Immature natural killer cell (primary cell): Measurements from ENCODE around the gene GPR158. TPM values are rescaled to one million over a fixed set of nuclear protein-coding genes. Genes with fewer than 3 reads are reported as not detected.

Experiments used
- DNase-seq, 3 donors: peaks; one replicate each; pipeline ENCODE4 v3.0.0; 2022; ENCODE audit warnings: mixed read lengths in 1 of 3
- H3K27ac Mint-ChIP-seq, 6 donors: one replicate each; pipeline ENCODE4 v1.8.0; 2020; ENCODE audit warnings: mixed read lengths in 6 of 6, mild to moderate bottlenecking in 5 of 6, inconsistent platforms in 4 of 6, moderate library complexity in 3 of 6
- H3K27me3 Mint-ChIP-seq, 3 donors: one replicate each; pipeline ENCODE4 v1.8.0; 2020 to 2021; ENCODE audit warnings: low read depth in 3 of 3, mild to moderate bottlenecking in 3 of 3, mixed read lengths in 3 of 3, moderate library complexity in 3 of 3, inconsistent platforms in 1 of 3
- H3K36me3 Mint-ChIP-seq, 3 donors: one replicate each; pipeline ENCODE4 v1.8.0; 2020; ENCODE audit warnings: mixed read lengths in 3 of 3, inconsistent platforms in 2 of 3, mild to moderate bottlenecking in 2 of 3
- H3K4me1 Mint-ChIP-seq, 2 donors: one replicate each; pipeline ENCODE4 v1.8.0; 2020; ENCODE audit warnings: inconsistent platforms in 2 of 2, mild to moderate bottlenecking in 2 of 2, mixed read lengths in 2 of 2, moderate library complexity in 1 of 2
- H3K4me3 Mint-ChIP-seq, 5 donors: one replicate each; pipeline ENCODE4 v1.8.0; 2020; ENCODE audit warnings: mild to moderate bottlenecking in 5 of 5, mixed read lengths in 5 of 5, inconsistent platforms in 3 of 5, moderate library complexity in 3 of 5
- H3K9me3 Mint-ChIP-seq, 6 donors: one replicate each; pipeline ENCODE4 v1.8.0; 2020; ENCODE audit warnings: mild to moderate bottlenecking in 6 of 6, mixed read lengths in 6 of 6, inconsistent platforms in 4 of 6, moderate library complexity in 3 of 6
- polyA plus RNA-seq, 3 donors: library from polyadenylated mRNA; unstranded; fragments of 300-500 nt; fragmentation: Illumina TruSeq; gene quantifications; one replicate each; pipeline ENCODE4 v1.2.3, GENCODE V29; 2021

Gene GPR158
- polyA plus RNA-seq, 3 donors from 2014 or later: not detected

GRCh38 chr10:25565570-25565969, 390.8 kb downstream of the GPR158 start:
- no peak for DNase-seq
- no peak overlapping the region for H3K4me3 Mint-ChIP-seq
- no peaks in the 10 kb centered on the region for H3K36me3 Mint-ChIP-seq

GRCh38 chr10:25573316-25573715, 398.5 kb downstream of the GPR158 start:
- peaks cover 0 to 3% (median 0%) of the 10 kb centered on the region in 3 donors for H3K27me3 Mint-ChIP-seq
- H3K4me1 Mint-ChIP-seq: no peaks in the 10 kb centered on the region
- DNase-seq: no peak
- H3K27ac Mint-ChIP-seq: no peak overlapping the region
- H3K36me3 Mint-ChIP-seq: no peaks in the 10 kb centered on the region
- no peak overlapping the region for H3K4me3 Mint-ChIP-seq
- H3K9me3 Mint-ChIP-seq: peaks cover 2 to 10% (median 5%) of the 10 kb centered on the region in 6 donors

More at GRCh38 chr10:25565570-25565969, 390.8 kb downstream of the GPR158 start:
- H3K9me3 Mint-ChIP-seq: peaks cover 0 to 20% (median 4%) of the 10 kb centered on the region in 6 donors
- no peaks in the 10 kb centered on the region for H3K4me1 Mint-ChIP-seq
- peaks cover 0 to 2% (median 0%) of the 10 kb centered on the region in 3 donors for H3K27me3 Mint-ChIP-seq
- H3K27ac Mint-ChIP-seq: no peak overlapping the region

GRCh38 chr10:25575343-25575742, 400.5 kb downstream of the GPR158 start:
- Mint-ChIP-seq H3K27ac (no peak overlapping the region), H3K4me1 (no peaks in the 10 kb centered on the region), H3K9me3 (peaks cover 2 to 10% (median 5%) of the 10 kb centered on the region in 6 donors), H3K36me3 (no peaks in the 10 kb centered on the region), H3K4me3 (no peak overlapping the region), H3K27me3 (peaks cover 0 to 3% (median 0%) of the 10 kb centered on the region in 3 donors)
- no peak for DNase-seq

DNA sequence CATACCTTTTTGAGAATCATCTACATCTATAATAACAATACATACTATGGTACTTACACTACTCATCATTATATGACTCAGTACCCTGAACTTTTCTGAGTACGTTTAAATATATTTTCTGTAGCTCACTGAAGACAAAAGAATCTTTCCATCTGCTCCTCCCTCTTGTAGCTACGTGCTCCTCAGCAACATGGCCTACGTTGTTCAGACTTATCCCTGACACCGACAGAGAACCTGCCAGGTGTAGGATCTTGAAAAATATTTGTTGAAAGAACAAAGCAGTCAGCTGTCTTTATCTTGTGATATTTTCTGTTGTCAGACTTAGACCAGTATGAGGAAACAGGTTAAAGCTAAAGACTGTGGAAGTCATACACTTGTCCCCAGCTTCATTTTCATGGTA, 403.3 kb downstream of the GPR158 start:
- Mint-ChIP-seq H3K9me3 (peaks cover 2 to 21% (median 7%) of the 10 kb centered on the region in 6 donors), H3K4me1 (no peaks in the 10 kb centered on the region), H3K27me3 (peaks cover 0 to 3% (median 0%) of the 10 kb centered on the region in 3 donors), H3K27ac (no peak overlapping the region), H3K36me3 (no peaks in the 10 kb centered on the region), H3K4me3 (no peak overlapping the region)
- DNase-seq: no peak

GRCh38 chr10:25582961-25583360, 408.2 kb downstream of the GPR158 start:
- no peaks in the 10 kb centered on the region for H3K4me1 Mint-ChIP-seq
- H3K27me3 Mint-ChIP-seq: no peaks in the 10 kb centered on the region
- no peaks in the 10 kb centered on the region for H3K36me3 Mint-ChIP-seq
- H3K9me3 Mint-ChIP-seq: peaks cover 3 to 27% (median 8%) of the 10 kb centered on the region in 6 donors
- H3K4me3 Mint-ChIP-seq: no peak overlapping the region
- H3K27ac Mint-ChIP-seq: no peak overlapping the region
- no peak for DNase-seq

DNA sequence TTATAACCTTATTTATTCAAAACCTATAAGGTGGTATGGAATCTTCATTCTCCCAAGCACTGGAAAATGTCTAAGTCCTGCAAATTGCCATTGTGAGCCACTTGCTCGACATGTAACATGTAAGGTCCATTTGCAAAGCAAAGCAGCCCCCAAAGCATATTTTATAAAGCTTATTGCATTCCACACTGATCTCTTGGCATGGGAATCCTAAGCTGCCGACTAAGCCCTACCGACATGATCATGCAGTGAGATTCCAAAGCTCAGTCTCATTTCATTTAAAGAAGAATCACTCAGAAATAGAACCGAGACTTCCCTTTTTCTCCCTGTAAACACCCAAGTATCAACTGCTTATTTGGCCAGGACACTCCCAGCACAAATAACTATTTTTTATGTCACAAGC, 425.9 kb downstream of the GPR158 start:
- peaks cover 0 to 15% (median 7%) of the 10 kb centered on the region in 6 donors for H3K9me3 Mint-ChIP-seq
- H3K4me1 Mint-ChIP-seq: no peaks in the 10 kb centered on the region
- H3K36me3 Mint-ChIP-seq: no peaks in the 10 kb centered on the region
- DNase-seq: no peak
- no peak overlapping the region for H3K27ac Mint-ChIP-seq
- peaks cover 0 to 2% (median 0%) of the 10 kb centered on the region in 3 donors for H3K27me3 Mint-ChIP-seq
- H3K4me3 Mint-ChIP-seq: no peak overlapping the region

DNA sequence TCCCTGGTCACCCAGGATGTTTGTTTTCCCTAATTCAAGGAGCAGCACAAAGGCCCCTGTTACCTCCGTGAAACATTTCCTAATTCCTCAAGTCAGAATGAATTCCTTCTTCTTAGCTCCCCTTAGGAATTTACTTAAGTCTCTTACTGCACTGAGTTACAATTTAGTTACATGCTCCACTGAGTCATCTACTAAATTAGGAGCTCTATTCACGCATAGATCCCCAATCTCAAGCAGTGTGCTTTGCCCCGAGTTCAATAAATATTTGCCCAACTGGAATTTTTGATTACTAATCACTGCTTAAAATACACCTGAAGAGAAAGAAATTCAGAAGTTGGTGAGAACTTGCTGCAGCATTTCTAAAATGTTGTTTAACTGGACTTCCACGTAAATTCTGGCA, 429.8 kb downstream of the GPR158 start:
- no peak overlapping the region for H3K4me3 Mint-ChIP-seq
- H3K4me1 Mint-ChIP-seq: no peaks in the 10 kb centered on the region
- no peak for DNase-seq
- no peaks in the 10 kb centered on the region for H3K36me3 Mint-ChIP-seq
- H3K9me3 Mint-ChIP-seq: peaks cover 0 to 6% (median 2%) of the 10 kb centered on the region in 6 donors
- H3K27ac Mint-ChIP-seq: no peak overlapping the region
- no peaks in the 10 kb centered on the region for H3K27me3 Mint-ChIP-seq

DNA sequence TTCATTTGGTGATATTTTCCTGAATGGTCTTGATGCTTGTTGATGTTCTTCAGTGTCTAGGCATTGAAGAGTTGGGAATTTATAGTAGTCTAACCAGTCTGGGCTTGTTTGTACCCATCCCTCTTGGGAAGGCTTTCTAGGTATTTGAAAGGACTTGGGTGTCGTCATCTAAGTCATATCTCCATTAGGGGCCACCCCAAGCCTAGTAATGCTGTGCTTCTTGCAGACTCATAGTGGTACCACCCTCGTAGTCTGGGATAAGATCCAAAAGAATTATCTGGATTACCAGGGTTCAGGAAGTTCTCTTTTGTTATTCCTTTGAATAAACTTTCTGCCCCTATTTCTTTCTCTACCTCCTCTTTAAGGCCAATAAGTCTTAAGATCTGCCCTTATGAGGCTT, 439.9 kb downstream of the GPR158 start:
- H3K4me1 Mint-ChIP-seq: no peaks in the 10 kb centered on the region
- DNase-seq: no peak
- peaks cover 0 to 2% (median 2%) of the 10 kb centered on the region in 3 donors for H3K27me3 Mint-ChIP-seq
- H3K4me3 Mint-ChIP-seq: no peak overlapping the region
- no peaks in the 10 kb centered on the region for H3K36me3 Mint-ChIP-seq
- no peak overlapping the region for H3K27ac Mint-ChIP-seq
- H3K9me3 Mint-ChIP-seq: peaks cover 2 to 17% (median 7%) of the 10 kb centered on the region in 6 donors

DNA sequence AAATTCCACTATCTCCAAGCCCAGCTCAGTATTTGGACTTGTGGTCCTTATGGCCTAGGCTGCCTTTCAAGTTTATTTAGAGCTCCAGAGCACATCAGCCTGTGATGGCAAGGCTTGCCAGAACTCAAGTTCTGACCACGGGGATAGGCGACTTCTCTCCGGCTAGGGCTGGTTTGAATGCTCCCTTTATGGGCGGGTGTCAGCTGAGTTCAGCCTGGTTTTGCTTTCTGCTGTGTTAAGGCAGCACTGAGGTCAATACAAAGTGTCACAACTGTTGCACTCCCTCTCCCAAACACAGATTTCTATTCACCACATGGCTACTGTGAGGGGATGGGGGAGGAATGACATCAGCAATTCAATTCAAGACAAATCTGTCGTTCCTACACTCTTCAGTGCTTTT, 441.1 kb downstream of the GPR158 start:
- H3K4me3 Mint-ChIP-seq: no peak overlapping the region
- peaks cover 2 to 4% (median 2%) of the 10 kb centered on the region in 3 donors for H3K27me3 Mint-ChIP-seq
- H3K9me3 Mint-ChIP-seq: peaks cover 3 to 17% (median 11%) of the 10 kb centered on the region in 6 donors
- no peaks in the 10 kb centered on the region for H3K36me3 Mint-ChIP-seq
- no peak for DNase-seq
- H3K4me1 Mint-ChIP-seq: no peaks in the 10 kb centered on the region
- no peak overlapping the region for H3K27ac Mint-ChIP-seq

DNA sequence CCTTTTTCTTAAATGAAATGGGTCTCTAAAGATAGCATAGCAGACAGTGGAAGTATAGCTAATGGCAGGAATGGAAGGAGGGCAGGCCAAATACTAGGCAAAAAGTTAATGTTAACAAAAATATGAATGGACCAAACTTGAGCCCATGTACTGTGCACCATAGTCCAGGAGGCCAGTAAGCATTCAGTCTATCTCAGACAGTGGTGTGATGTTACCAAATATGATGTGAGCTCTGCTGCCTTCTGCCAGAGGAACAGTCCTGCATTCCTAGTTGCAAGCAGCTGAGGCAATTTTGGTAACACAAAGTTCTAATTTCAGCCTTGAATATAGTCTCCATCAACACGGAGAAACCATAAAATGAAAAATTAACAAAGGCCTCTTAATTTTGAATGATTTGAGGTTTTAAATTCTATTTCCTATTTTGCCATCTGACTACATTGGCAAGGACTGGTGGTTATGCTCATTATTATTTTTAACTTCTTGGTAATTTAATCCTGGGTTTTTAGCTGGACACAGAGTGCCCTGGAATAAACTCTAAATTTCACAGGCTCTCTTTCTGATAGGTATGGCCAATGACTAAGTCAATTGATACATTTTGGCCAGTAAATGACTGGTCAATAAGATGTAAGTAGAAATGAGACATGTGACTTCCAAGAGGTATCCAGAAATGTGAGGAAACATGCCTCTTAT, 442.2 kb downstream of the GPR158 start:
- peaks cover 0 to under 1% (median 0%) of the 10 kb centered on the region in 3 donors for H3K36me3 Mint-ChIP-seq
- peaks cover 2% of the 10 kb centered on the region in 3 donors for H3K27me3 Mint-ChIP-seq
- H3K4me3 Mint-ChIP-seq: no peak overlapping the region
- DNase-seq: no peak
- no peaks in the 10 kb centered on the region for H3K4me1 Mint-ChIP-seq
- no peak overlapping the region for H3K27ac Mint-ChIP-seq
- peaks cover 7 to 23% (median 13%) of the 10 kb centered on the region in 6 donors for H3K9me3 Mint-ChIP-seq

DNA sequence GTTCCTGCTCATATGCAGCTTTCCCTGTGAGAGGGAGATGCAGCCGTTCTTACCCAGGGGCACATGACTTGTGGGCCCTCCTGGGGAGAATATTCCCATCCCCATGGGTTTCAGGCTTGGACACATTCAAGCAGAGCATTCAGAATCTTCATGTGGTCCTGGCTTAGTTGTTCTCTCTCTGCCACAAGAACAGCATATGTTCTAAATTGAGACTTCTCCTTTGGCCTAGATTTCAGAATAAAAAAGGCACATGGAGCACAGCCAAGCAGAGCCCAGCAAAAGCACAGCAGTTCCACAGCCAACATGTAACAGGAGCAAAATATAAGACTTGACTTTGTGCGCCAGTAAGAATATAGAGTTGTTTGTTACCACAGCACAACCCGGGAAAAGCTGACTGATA, 452.8 kb downstream of the GPR158 start:
- no peak for DNase-seq
- H3K4me1 Mint-ChIP-seq: no peaks in the 10 kb centered on the region
- H3K36me3 Mint-ChIP-seq: no peaks in the 10 kb centered on the region
- no peak overlapping the region for H3K4me3 Mint-ChIP-seq
- peaks cover 2 to 7% (median 5%) of the 10 kb centered on the region in 6 donors for H3K9me3 Mint-ChIP-seq
- H3K27ac Mint-ChIP-seq: no peak overlapping the region
- peaks cover 0 to 2% (median 2%) of the 10 kb centered on the region in 3 donors for H3K27me3 Mint-ChIP-seq

GRCh38 chr10:25629333-25629732, 454.5 kb downstream of the GPR158 start:
- H3K27ac Mint-ChIP-seq: no peak overlapping the region
- peaks cover 0 to 7% (median 3%) of the 10 kb centered on the region in 6 donors for H3K9me3 Mint-ChIP-seq
- H3K27me3 Mint-ChIP-seq: peaks cover 0 to 4% (median 2%) of the 10 kb centered on the region in 3 donors
- no peak overlapping the region for H3K4me3 Mint-ChIP-seq
- H3K36me3 Mint-ChIP-seq: no peaks in the 10 kb centered on the region
- no peak for DNase-seq
- no peaks in the 10 kb centered on the region for H3K4me1 Mint-ChIP-seq

- DNase-seq: no peak
- Mint-ChIP-seq H3K4me3 (no peak overlapping the region), H3K4me1 (no peaks in the 10 kb centered on the region), H3K36me3 (no peaks in the 10 kb centered on the region), H3K27ac (no peak overlapping the region), H3K9me3 (peaks cover 0 to 7% (median 3%) of the 10 kb centered on the region in 6 donors), H3K27me3 (peaks cover 0 to 4% (median 0%) of the 10 kb centered on the region in 3 donors)
Measured at GRCh38 chr10:25631471-25631870, 456.7 kb downstream of the GPR158 start.

DNA sequence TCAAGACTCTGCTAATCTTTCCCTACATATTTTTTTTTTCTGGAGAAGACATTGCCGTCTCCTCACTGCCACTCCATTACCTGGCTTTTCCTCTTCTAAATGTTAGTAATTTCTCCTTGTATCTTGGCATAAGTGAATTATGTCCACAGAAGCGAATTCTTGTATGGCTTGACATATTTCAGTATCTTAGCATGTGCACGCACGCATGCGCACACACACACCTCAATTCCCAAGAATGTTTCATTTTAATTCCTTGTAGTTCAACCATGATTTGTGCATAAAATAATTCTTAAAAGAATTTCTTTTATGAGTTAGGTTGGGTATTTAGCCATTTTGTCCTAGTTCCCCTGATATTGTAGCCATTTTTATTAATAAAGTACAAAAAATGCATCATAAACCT, 458.0 kb downstream of the GPR158 start:
- DNase-seq: no peak
- Mint-ChIP-seq H3K4me3 (no peak overlapping the region), H3K9me3 (peaks cover 0 to 7% (median 3%) of the 10 kb centered on the region in 6 donors), H3K36me3 (no peaks in the 10 kb centered on the region), H3K4me1 (no peaks in the 10 kb centered on the region), H3K27ac (no peak overlapping the region), H3K27me3 (peaks cover 0 to 4% (median 0%) of the 10 kb centered on the region in 3 donors)

DNA sequence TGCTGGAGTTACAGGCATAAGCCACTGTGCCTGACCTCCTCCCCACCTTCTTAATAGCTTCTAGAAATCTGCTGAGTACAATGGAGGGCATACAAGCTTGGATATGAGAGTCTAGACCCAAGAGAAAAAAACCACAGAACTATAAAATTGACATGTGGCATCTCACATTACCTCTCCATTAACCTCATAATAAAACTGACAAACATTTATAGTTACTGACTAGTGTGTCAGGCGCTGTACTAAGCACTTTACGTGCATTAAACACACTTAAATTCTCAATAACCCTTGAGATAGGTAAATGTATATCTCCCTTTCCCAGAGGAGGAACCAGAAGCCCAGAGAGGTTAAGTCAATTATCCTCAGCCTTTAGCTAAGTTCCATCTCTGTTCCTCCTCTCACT, 458.7 kb downstream of the GPR158 start:
- Mint-ChIP-seq H3K27me3 (peaks cover 0 to 4% (median 0%) of the 10 kb centered on the region in 3 donors), H3K36me3 (no peaks in the 10 kb centered on the region), H3K4me1 (no peaks in the 10 kb centered on the region), H3K27ac (no peak overlapping the region), H3K9me3 (peaks cover 0 to 7% (median 2%) of the 10 kb centered on the region in 6 donors), H3K4me3 (no peak overlapping the region)
- DNase-seq: no peak
